IPS DF 6.9 (cell line): ENCODE results near the gene SAP130.

Source experiments
- DNase-seq: peaks from one replicate; pipeline ENCODE4 v3.0.0-alpha.2; 2013; ENCODE audit warnings: low read depth, low spot score
- H3K27ac ChIP-seq: one replicate; pipeline ENCODE4 v1.5.1; 2013; ENCODE audit warnings: low read length, control low read depth
- H3K27me3 ChIP-seq: 2 replicates; pipeline ENCODE4 v1.6.1; 2013; ENCODE audit warnings: mild to moderate bottlenecking, low read length; ENCODE audit not compliant: control insufficient read depth, insufficient read depth
- H3K36me3 ChIP-seq: 2 replicates; pipeline ENCODE4 v1.6.1; 2013; ENCODE audit warnings: low read length; ENCODE audit not compliant: control insufficient read depth, insufficient read depth
- H3K4me1 ChIP-seq: 2 replicates; pipeline ENCODE4 v1.6.1; 2013; ENCODE audit warnings: low read length; ENCODE audit not compliant: control insufficient read depth, insufficient read depth
- H3K4me3 ChIP-seq: 2 replicates; pipeline ENCODE4 v1.5.1; 2013; ENCODE audit warnings: mild to moderate bottlenecking, low read length
- H3K9me3 ChIP-seq: 2 replicates; pipeline ENCODE4 v1.6.1; 2013; ENCODE audit warnings: low read length, inconsistent platforms; ENCODE audit not compliant: control insufficient read depth, insufficient read depth
- WGBS: extraction: QIAGEN DNeasy Blood & Tissue Kit; methylation state at CpG from one replicate; pipeline ENCODE4 v1.1.7; 2013; ENCODE audit warnings: mixed read lengths, missing lambda C conversion rate; ENCODE audit not compliant: insufficient read length, insufficient coverage; 5-methylcytosine and 5-hydroxymethylcytosine counted together

The SAP130 gene

DNA sequence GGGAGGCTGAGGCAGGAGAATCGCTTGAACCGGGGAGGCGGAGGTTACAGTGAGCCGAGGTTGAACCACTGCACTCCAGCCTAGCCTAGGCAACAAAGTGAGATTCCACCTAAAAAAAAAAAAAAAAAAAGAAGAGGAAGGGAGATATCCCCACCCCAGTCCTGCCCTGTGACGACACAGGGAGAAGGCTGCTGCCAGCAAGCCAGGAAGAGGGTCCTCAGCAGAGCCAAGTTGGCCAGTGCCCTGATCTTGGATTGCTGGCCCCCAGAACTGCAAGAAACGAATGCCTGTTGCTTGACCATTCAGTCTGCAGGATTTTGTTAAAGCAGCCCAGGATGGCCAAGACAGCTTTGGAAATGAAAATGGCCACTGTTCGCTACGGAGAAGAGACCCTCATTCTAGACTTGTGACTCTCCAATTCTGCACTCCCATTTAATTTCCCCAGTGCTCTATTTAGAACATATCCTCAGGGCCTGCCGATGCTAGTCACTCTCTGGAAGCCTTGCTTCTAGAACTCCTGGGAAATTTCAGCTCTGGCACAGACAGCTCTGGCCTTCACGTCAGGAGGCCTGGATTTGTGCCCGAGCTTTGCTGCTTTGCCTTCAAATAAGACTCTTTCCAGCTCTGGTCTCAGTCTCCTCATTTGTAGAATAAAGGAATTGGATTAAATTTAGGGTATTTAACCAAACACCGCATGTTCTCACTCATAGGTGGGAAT, 126.4 kb downstream of the SAP130 start:
- Histone ChIP-seq H3K9me3 (no peaks in the 10 kb centered on the region), H3K4me3 (no peak overlapping the region), H3K36me3 (no peaks in the 10 kb centered on the region), H3K27ac (no peak overlapping the region), H3K27me3 (no peaks in the 10 kb centered on the region), H3K4me1 (0 out of 2 replicates have a peak, but pooled peaks cover 2% of the 10 kb centered on the region)
- WGBS = no CpG with 5 or more reads among the region's 12 CpGs
- no peak for DNase-seq

DNA sequence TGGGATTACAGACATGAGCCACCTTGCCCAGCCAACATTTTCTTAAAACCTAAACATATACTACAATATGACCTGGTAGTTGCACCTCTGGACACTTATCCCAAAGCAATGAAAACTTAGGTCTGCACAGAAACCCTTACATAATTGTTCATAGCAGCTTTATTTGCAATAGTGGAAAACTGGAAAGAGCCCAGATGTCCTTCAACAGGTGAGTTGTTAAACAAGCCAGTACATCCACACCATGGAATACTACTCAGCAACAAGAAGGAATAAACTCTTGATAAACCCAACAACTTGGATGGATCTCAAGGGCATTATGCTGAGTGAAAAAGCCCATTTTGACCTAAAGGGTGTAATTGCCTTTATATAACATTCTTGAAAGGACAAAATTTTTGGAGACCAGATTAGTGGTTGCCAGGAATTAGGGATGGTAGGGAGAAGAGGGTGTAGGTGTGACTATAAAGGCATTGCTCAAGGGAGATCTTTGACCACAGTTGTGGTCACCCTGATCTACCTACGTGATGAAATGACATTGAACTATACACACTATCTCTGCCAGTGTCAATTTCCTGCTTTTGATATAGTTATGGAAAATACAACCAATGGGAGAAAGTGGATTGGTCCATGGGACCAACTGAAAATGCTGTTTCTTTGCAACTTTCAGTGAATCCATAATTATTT, 130.2 kb downstream of the SAP130 start:
- DNase-seq = no peak
- Histone ChIP-seq H3K27me3 (no peaks in the 10 kb centered on the region), H3K27ac (no peak overlapping the region), H3K36me3 (no peaks in the 10 kb centered on the region), H3K9me3 (no peaks in the 10 kb centered on the region), H3K4me3 (no peak overlapping the region), H3K4me1 (0 out of 2 replicates have a peak, but pooled peaks cover 2% of the 10 kb centered on the region)
- WGBS = no CpG with 5 or more reads among the region's 1 CpG

DNA sequence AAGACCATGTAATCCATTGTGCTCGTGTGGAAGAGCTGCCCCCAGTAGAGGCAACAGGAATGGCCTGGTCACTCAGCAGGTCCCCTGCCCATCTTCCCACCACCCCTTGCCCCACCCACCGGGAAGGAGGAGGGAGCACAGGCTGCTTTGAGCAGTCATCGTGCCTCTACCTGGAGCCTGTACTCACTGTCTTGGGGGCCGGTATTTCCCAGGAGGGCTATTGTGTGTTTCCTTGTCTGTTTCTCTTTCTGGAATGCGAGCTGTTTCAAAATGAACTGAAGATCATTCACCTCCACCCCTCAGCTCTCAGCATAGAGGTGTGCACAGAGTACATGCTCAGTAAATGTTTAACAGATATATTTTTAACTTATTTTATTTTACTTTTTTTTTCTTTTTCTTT, 134.4 kb downstream of the SAP130 start:
- no peak for DNase-seq
- no CpG with 5 or more reads among the region's 5 CpGs for WGBS

DNA sequence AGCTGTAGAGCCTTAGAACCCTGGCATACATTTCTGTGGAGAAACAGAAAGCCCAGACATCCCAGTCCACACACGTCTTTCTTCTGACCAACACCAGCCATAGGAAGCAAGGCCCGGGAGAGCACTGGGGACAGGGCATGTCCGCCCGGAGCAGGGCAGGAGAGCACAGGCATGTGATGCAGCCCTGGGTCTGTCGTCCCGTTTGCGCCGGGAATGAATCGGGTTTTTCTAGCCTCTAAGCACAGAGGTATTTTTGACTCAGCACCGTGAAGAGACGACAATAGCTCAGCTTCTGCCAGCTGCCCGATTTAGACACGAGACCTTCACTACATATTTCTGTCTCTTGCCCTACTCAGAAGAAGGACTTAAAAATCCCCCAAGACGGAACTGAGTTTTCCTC, 134.8 kb downstream of the SAP130 start:
- Histone ChIP-seq H3K9me3 (no peaks in the 10 kb centered on the region), H3K27ac (no peak overlapping the region), H3K4me3 (no peak overlapping the region), H3K36me3 (no peaks in the 10 kb centered on the region), H3K4me1 (0 out of 2 replicates have a peak, but pooled peaks cover 2% of the 10 kb centered on the region), H3K27me3 (no peaks in the 10 kb centered on the region)
- WGBS = no CpG with 5 or more reads among the region's 14 CpGs
- no peak for DNase-seq

More for the DNA sequence above, 134.4 kb downstream of the SAP130 start:
- Histone ChIP-seq H3K27ac (no peak overlapping the region), H3K36me3 (no peaks in the 10 kb centered on the region), H3K9me3 (no peaks in the 10 kb centered on the region), H3K4me1 (0 out of 2 replicates have a peak, but pooled peaks cover 2% of the 10 kb centered on the region), H3K27me3 (no peaks in the 10 kb centered on the region), H3K4me3 (no peak overlapping the region)

DNA sequence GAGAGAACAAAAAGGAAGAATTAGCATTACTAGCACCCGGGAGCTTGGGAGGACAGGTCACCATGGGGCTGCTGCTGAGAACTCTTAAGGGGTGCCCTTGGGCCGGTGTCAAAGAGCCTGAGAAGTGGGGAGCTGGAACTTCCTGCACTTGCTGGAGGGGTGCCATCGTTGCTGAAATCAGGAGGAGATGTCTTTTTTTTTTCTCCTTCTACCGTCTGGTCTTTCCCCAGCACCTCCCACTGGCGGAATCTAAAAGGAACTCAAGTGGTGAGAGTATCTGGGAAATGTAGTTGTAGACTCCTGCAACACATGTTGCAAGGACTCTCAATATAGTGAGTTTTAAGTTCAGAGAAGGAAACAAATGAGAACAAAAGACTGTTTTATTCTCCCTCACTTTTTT, 136.0 kb downstream of the SAP130 start:
- WGBS = no CpG with 5 or more reads among the region's 5 CpGs
- 0 out of 2 replicates have a peak, but pooled peaks cover 2% of the 10 kb centered on the region for H3K4me1 ChIP-seq
- no peaks in the 10 kb centered on the region for H3K9me3 ChIP-seq

More for the DNA sequence above, 136.0 kb downstream of the SAP130 start:
- Histone ChIP-seq H3K27ac (no peak overlapping the region), H3K27me3 (no peaks in the 10 kb centered on the region), H3K36me3 (no peaks in the 10 kb centered on the region), H3K4me3 (no peak overlapping the region)
- DNase-seq = no peak
